K562 (cell line): ENCODE measurements around the gene ZNF546. TPM values are rescaled to one million over a fixed set of nuclear protein-coding genes. Genes with fewer than 3 reads are reported as not detected.

Experiments
- ATAC-seq: fragments of 200-7000 bp; cut with Tn5 transposase; 3 replicates; pipeline ENCODE4 v1.9.1; 2020; ENCODE audit warnings: moderate library complexity
- BruUV-seq: library from RNA; stranded (reverse); fragments of 400-500 nt; replicated peaks from 2 replicates; lab custom pipeline; 2021; lab: Mats Ljungman, UMichigan
- CTCF ChIA-PET: fragments of 300-600 bp; formaldehyde crosslinking; extraction: SDS; loops from one replicate; lab custom pipeline; 2021; ENCODE audit warnings: low intra/inter-chr PET ratio; lab: Yijun Ruan, JAX
- POLR2A ChIA-PET: fragments of 300-600, 350-650 bp; sonication (Branson Sonifier 250); formaldehyde crosslinking; extraction: SDS; loops from one replicate; lab custom pipeline; 2021; ENCODE audit warnings: antibody characterized with exemption, inconsistent platforms; lab: Yijun Ruan, JAX
- DNase-seq, 4 experiments: peaks; one replicate each; pipeline versions ENCODE4 v3.0.0 to v3.0.0-alpha.2; 2011 to 2018; ENCODE audit warnings: low spot score in 3 of 4, mixed read lengths in 3 of 4; ENCODE audit errors: extremely low read depth in 1 of 4
- FAIRE-seq: peaks from 2 replicates; lab custom pipeline; 2011; peaks lifted over from hg19 to GRCh38; lab: Jason Lieb, UNC
- H2AFZ ChIP-seq: 2 replicates; pipeline ENCODE4 v1.6.0; 2011; ENCODE audit warnings: low read depth, low read length, control low read depth, inconsistent platforms
- H3K27ac ChIP-seq: fragments of 200-600 bp; 3 replicates; pipeline ENCODE4 v1.8.0; 2011; ENCODE audit warnings: low read depth, mild to moderate bottlenecking, control low read depth, inconsistent platforms, low read length, moderate library complexity, mixed read lengths; ENCODE audit errors: extremely low read depth
- H3K27me3 ChIP-seq, 2 experiments: fragments of 300-600 bp in 1 of 2; 2 replicates in 1 of 2; 3 replicates in 1 of 2; pipeline versions ENCODE4 v1.6.0 to v1.8.0; 2011; ENCODE audit warnings: inconsistent platforms in 2 of 2, low read length in 2 of 2, mild to moderate bottlenecking in 1 of 2, mixed read lengths in 1 of 2, moderate library complexity in 1 of 2; ENCODE audit not compliant: control insufficient read depth in 2 of 2, insufficient read depth in 2 of 2
- H3K36me3 ChIP-seq: fragments of 300-600 bp; 3 replicates; pipeline ENCODE4 v1.8.0; 2011; ENCODE audit warnings: mild to moderate bottlenecking, low read length, inconsistent platforms; ENCODE audit not compliant: control insufficient read depth, insufficient read depth
- H3K4me1 ChIP-seq, 2 experiments: fragments of 200-600 bp in 1 of 2; replicated peaks in 1 of 2; 2 replicates in 1 of 2; 3 replicates in 1 of 2; pipeline versions ENCODE4 v1.5.1 to v1.8.0; 2011; ENCODE audit warnings: inconsistent platforms in 2 of 2, low read length in 2 of 2, mild to moderate bottlenecking in 1 of 2, mixed read lengths in 1 of 2, moderate library complexity in 1 of 2; ENCODE audit not compliant: control insufficient read depth in 2 of 2, insufficient read depth in 2 of 2
- H3K4me2 ChIP-seq: 2 replicates; pipeline ENCODE4 v1.6.1; 2011; ENCODE audit warnings: low read length, control low read depth, inconsistent platforms, mixed read lengths; ENCODE audit not compliant: insufficient read depth
- H3K4me3 ChIP-seq: fragments of 200-600 bp; sonication (generic), shearing (Covaris generic); 2 replicates; pipeline ENCODE4 v1.5.1; 2016; ENCODE audit warnings: control low read depth, inconsistent platforms
- H3K79me2 ChIP-seq: fragments of 200-600 bp; 3 replicates; pipeline ENCODE4 v1.8.0; 2011; ENCODE audit warnings: low read length, inconsistent platforms; ENCODE audit not compliant: control insufficient read depth, insufficient read depth
- H3K9ac ChIP-seq, 2 experiments: 2 replicates each; pipeline versions ENCODE4 v1.6.0 to v1.6.1; 2011; ENCODE audit warnings: low read depth in 2 of 2, low read length in 2 of 2, control low read depth in 1 of 2, inconsistent platforms in 1 of 2, mild to moderate bottlenecking in 1 of 2, mixed read lengths in 1 of 2; ENCODE audit not compliant: insufficient read depth in 1 of 2
- H3K9me1 ChIP-seq: one replicate; pipeline ENCODE4 v1.6.0; 2011; ENCODE audit warnings: inconsistent platforms, mild to moderate bottlenecking, low read length, moderate library complexity; ENCODE audit not compliant: control insufficient read depth, insufficient read depth
- H3K9me3 ChIP-seq: replicated peaks from 2 replicates; pipeline ENCODE4 v1.5.1; 2011; ENCODE audit warnings: low read depth, low read length, inconsistent platforms; ENCODE audit not compliant: control insufficient read depth, insufficient read depth
- H4K20me1 ChIP-seq: replicated peaks from 2 replicates; pipeline ENCODE4 v1.6.1; 2011; ENCODE audit warnings: low read length, inconsistent platforms, mixed read lengths; ENCODE audit not compliant: control insufficient read depth, insufficient read depth
- CBFA2T3 ChIP-seq: fragments of 450-650 bp; IDR thresholded peaks from 2 replicates; pipeline ENCODE4 v1.6.1; 2017
- CBFB ChIP-seq: sonication (generic); formaldehyde crosslinking; IDR thresholded peaks from 2 replicates; pipeline ENCODE4 v1.4.0; 2020; ENCODE audit warnings: mild to moderate bottlenecking, missing genetic modification reagents
- GTF2E2 ChIP-seq: fragments of 200-800 bp; sonication (Bioruptor generic); IDR thresholded peaks from 2 replicates; pipeline ENCODE4 v1.6.1; 2016; ENCODE audit warnings: missing genetic modification characterization, missing compliant biosample characterization
- KAT2B ChIP-seq: IDR thresholded peaks from one replicate; pipeline ENCODE4 v1.6.1; 2012; ENCODE audit warnings: low read depth, mild to moderate bottlenecking, control low read depth, inconsistent platforms, low read length, moderate library complexity
- LCOR ChIP-seq: sonication (generic); formaldehyde crosslinking; IDR thresholded peaks from 2 replicates; pipeline ENCODE4 v1.8.0; 2022; ENCODE audit warnings: mild to moderate bottlenecking, missing genetic modification reagents
- LEF1 ChIP-seq: fragments of 450-650 bp; IDR thresholded peaks from 2 replicates; pipeline ENCODE4 v1.6.1; 2016; ENCODE audit warnings: mild to moderate bottlenecking
- MEF2D ChIP-seq: conservative IDR thresholded peaks from 2 replicates; pipeline ENCODE4 v1.6.1; 2016; ENCODE audit warnings: low read depth, missing genetic modification characterization, missing compliant biosample characterization
- NCOR1 ChIP-seq: fragments of 450-650 bp; IDR thresholded peaks from 2 replicates; pipeline ENCODE4 v1.6.1; 2016; ENCODE audit warnings: mild to moderate bottlenecking, moderate library complexity
- PBX2 ChIP-seq, 2 experiments: IDR thresholded peaks in 1 of 2; conservative IDR thresholded peaks in 1 of 2; 2 replicates each; pipeline ENCODE4 v1.6.1; 2016; ENCODE audit warnings: low read depth in 2 of 2, mild to moderate bottlenecking in 1 of 2, missing compliant biosample characterization in 1 of 2, missing genetic modification characterization in 1 of 2, moderate library complexity in 1 of 2
- POLR2A ChIP-seq: fragments of 450-650 bp; conservative IDR thresholded peaks from 2 replicates; pipeline ENCODE4 v1.6.1; 2016
- SLC30A9 ChIP-seq: fragments of 250-450 bp; sonication (Bioruptor Pico); IDR thresholded peaks from 2 replicates; pipeline ENCODE4 v1.8.0; 2022; ENCODE audit warnings: mild to moderate bottlenecking, moderate library complexity
- TCF3 ChIP-seq: sonication (generic); formaldehyde crosslinking; IDR thresholded peaks from 2 replicates; pipeline ENCODE4 v1.4.0; 2020; ENCODE audit warnings: mild to moderate bottlenecking, missing genetic modification reagents
- TEAD4 ChIP-seq, 2 experiments: sonication (generic) in 1 of 2; formaldehyde crosslinking in 1 of 2; IDR thresholded peaks; 2 replicates each; pipeline versions ENCODE4 v1.6.1 to v1.8.0; 2012 to 2022; ENCODE audit warnings: borderline replicate concordance in 1 of 2, inconsistent platforms in 1 of 2, low read length in 1 of 2, mild to moderate bottlenecking in 1 of 2, missing genetic modification reagents in 1 of 2
- VEZF1 ChIP-seq: fragments of 200-800 bp; sonication (Bioruptor generic); IDR thresholded peaks from 2 replicates; pipeline ENCODE4 v1.6.1; 2017; ENCODE audit warnings: missing genetic modification characterization, missing compliant biosample characterization
- ZFX ChIP-seq: sonication (generic); formaldehyde crosslinking; IDR thresholded peaks from 2 replicates; pipeline ENCODE4 v1.8.0; 2022; ENCODE audit warnings: mild to moderate bottlenecking, missing genetic modification reagents, moderate library complexity
- ZNF395 ChIP-seq: fragments of 200-800 bp; sonication (Bioruptor generic); IDR thresholded peaks from 2 replicates; pipeline ENCODE4 v1.6.1; 2017; ENCODE audit warnings: missing genetic modification characterization, missing compliant biosample characterization
- WGBS: fragments of 100-300 bp; shearing (Covaris generic); methylation state at CpG from one replicate; pipeline ENCODE4 v1.1.6; 2016; ENCODE audit warnings: low coverage, mixed read lengths; ENCODE audit not compliant: insufficient coverage; ENCODE audit errors: missing lambda C conversion rate; 5-methylcytosine and 5-hydroxymethylcytosine counted together
- in situ Hi-C: fragments of 300-500 bp; cut with MboI; formaldehyde crosslinking; loops from 4 replicates; pipeline ENCODE4 v1.15.0; 2018; ENCODE audit warnings: inconsistent platforms, mixed read lengths
- intact Hi-C: fragments of 100-400 bp; cut with micrococcal nuclease; formaldehyde crosslinking; loops from 2 replicates; pipeline ENCODE4 v1.14.2; 2022
- polyA plus RNA-seq, 8 experiments: library from polyadenylated mRNA; depleted of rRNA in 4 of 8; stranded (reverse) in 5 of 8; unstranded in 3 of 8; fragments of >200 nt; fragmentation: Nextera tagmentation in 2 of 8; fragmentation: Illumina TruSeq in 1 of 8; extraction: Ambion mirVana in 2 of 8; extraction: Trizol in 1 of 8; gene quantifications; 2 replicates each; pipeline versions ENCODE4 v1.2.1 to v1.2.3, GENCODE V29; 2011 to 2014; ENCODE audit warnings: inconsistent platforms in 1 of 8, missing spikeins in 1 of 8
- total RNA-seq, 7 experiments: library from RNA; depleted of rRNA in 6 of 7; stranded (reverse); fragments of >200 nt in 6 of 7; fragmentation: Illumina TruSeq in 2 of 7; extraction: Trizol in 2 of 7; gene quantifications; 2 replicates each; pipeline versions ENCODE4 v1.2.1 to v1.2.3, GENCODE V29; 2011 to 2021; ENCODE audit warnings: low replicate concordance in 1 of 7

Gene ZNF546
- total and polyA plus RNA-seq, 9 of the 15 experiments (the other 6 are each of a cell fraction or from before 2014, with no cell fraction given), result 0.73 to 5.1 (median 2.2) TPM

- no peaks in the 10 kb centered on the region for H4K20me1 ChIP-seq
- H3K79me2 ChIP-seq, result no peaks in the 10 kb centered on the region
- ATAC-seq (no peak), FAIRE-seq (no peak), DNase-seq (peak in 2 of 4 experiments; percentile 26 to 51)
- H3K9me1 ChIP-seq, result no peaks in the 10 kb centered on the region
- peak overlapping the region; percentile 59 for H3K4me2 ChIP-seq
- BruUV-seq, result no TSS peak
- intact Hi-C loops, result no loop called here
- peak overlapping the region; percentile 25; the same call in 1 of the 2 replicates for H2AFZ ChIP-seq
- no peaks in the 10 kb centered on the region for H3K27me3 ChIP-seq
- in situ Hi-C loops, result no loop called here
- no peak overlapping the region for H3K4me3 ChIP-seq
- ChIA-PET CTCF (no interaction called here), POLR2A (no interaction called here)
- H3K9me3 ChIP-seq, result no peaks in the 10 kb centered on the region
- H3K4me1 ChIP-seq, result peaks cover 4 to 17% of the 10 kb centered on the region in 2 experiments; a peak in 4 of 5 replicates
- H3K36me3 ChIP-seq, result peaks cover 26% of the 10 kb centered on the region
- WGBS, result 6% methylated on average over 4 of the region's 4 CpGs
- peak overlapping the region; percentile 66; the same call in 2 of the 3 replicates for H3K27ac ChIP-seq
- peak overlapping the region in 1 of 2 experiments; percentile 17; a peak in 1 of 4 replicates for H3K9ac ChIP-seq
- TF ChIP-seq TCF3 (CRISPR knock-in tag) (peak; percentile 61), KAT2B (no peak), NCOR1 (peak; percentile 23; the same call in 1 of the 2 replicates), TEAD4 (IDR thresholded peaks at IDR 0.05; ENCODE audit: low read length) (peak; percentile 46; the same call in 1 of the 2 replicates), TEAD4 (CRISPR knock-in tag; IDR thresholded peaks at IDR 0.05; ENCODE audit: borderline replicate concordance) (no peak), ZFX (no peak), CBFB (CRISPR knock-in tag) (no peak), VEZF1 (CRISPR knock-in tag) (peak; percentile 33; the same call in 1 of the 2 replicates), MEF2D (tag) (peak; percentile 85), POLR2A (no peak), ZNF395 (CRISPR knock-in tag) (0 out of 2 replicates have a peak, but pooled peaks have one; percentile 1), SLC30A9 (CRISPR knock-in tag) (no peak), LEF1 (peak; percentile 52; the same call in 1 of the 2 replicates), GTF2E2 (peak; percentile 53; the same call in 1 of the 2 replicates), LCOR (peak; percentile 20; the same call in 1 of the 2 replicates), CBFA2T3 (peak; percentile 32), PBX2 (CRISPR knock-in tag; IDR thresholded peaks at IDR 0.05; ENCODE audit: low read depth) (no peak), PBX2 (tag; conservative IDR thresholded peaks at IDR 0.05; ENCODE audit: low read depth) (0 out of 2 replicates have a peak, but pooled peaks have one; percentile 13)
These were observed 8.9 kb downstream of the ZNF546 start for GRCh38 chr19:40005691-40006272.
